AG08396 (cell line): ENCODE results near the gene PASD1.
"Not testable (repeated sequence)": the region's sequence is repeated elsewhere in the genome, so short reads cannot be mapped to it uniquely, and the experiment has no call there.

Experiments used
- DNase-seq: peaks from one replicate; pipeline ENCODE4 v3.0.0; 2012; ENCODE audit warnings: low spot score, mixed read lengths

Gene PASD1, protein sequence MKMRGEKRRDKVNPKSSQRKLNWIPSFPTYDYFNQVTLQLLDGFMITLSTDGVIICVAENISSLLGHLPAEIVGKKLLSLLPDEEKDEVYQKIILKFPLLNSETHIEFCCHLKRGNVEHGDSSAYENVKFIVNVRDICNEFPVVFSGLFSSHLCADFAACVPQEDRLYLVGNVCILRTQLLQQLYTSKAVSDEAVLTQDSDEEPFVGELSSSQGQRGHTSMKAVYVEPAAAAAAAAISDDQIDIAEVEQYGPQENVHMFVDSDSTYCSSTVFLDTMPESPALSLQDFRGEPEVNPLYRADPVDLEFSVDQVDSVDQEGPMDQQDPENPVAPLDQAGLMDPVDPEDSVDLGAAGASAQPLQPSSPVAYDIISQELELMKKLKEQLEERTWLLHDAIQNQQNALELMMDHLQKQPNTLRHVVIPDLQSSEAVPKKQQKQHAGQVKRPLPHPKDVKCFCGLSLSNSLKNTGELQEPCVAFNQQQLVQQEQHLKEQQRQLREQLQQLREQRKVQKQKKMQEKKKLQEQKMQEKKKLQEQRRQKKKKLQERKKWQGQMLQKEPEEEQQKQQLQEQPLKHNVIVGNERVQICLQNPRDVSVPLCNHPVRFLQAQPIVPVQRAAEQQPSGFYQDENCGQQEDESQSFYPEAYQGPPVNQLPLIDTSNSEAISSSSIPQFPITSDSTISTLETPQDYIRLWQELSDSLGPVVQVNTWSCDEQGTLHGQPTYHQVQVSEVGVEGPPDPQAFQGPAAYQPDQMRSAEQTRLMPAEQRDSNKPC

GRCh38 chrX:151563449-151563848 is at the start of gene PASD1:
PASD1 (plus strand) TSS chrX:151563675; CDS start chrX:151601554, 37,879 bp downstream.
- no peak for DNase-seq

GRCh38 chrX:151515237-151515636 is 48.2 kb upstream of the PASD1 start:
- no peak for DNase-seq

DNA sequence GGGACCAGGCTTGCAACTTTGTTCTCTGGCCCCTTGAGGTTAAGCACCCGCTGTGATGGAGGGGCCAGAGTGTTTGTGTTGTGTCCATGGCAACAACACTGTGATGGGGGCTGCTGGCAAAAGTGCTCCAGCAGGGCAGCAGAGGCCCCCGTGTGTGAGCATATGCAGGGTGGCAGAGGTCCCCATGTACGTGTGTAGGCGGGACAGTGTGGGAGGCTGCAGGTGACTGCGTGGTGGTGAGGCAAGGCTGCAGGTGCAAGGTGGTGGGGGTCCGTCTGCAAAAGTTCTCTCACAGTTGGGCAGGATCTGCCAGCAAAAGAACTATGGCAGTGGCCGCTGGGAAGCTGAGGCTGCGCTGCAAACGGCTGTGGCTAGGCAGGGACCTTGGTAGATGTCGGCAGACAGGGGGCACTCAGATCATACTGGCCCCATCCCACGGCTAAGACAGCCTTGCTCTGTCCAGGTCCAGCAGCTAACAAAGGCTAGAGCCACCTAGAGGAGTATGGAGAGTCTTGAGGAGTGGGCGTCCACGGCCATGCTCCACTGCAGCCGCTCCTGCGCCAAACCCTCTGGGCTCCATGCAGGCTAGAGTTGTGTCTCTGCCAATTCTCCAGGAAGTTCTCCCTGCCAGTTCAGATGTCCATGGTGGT is 46.8 kb upstream of the PASD1 start:
- DNase-seq: no peak

DNA sequence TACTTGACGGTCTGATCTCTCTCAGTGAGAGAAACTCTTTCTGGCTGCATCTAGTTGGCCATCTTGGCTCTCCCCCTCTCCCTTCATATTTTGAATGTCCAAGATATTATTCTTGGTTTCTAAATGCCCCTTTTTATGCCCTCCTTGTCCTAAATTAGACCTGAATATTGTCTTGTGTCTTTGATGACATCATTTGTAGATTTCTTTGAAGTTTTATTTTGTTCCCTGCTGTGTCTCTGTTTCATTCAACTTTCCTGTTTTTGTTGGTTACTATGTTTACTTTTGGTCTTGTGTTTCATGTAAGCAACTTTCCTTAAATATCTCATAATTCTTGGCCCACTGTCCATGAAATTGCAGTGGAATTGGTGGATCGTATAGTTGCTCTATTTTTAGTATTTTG is 46.1 kb upstream of the PASD1 start:
- DNase-seq: no peak

GRCh38 chrX:151523351-151523750 is 40.1 kb upstream of the PASD1 start:
- DNase-seq: no peak

DNA sequence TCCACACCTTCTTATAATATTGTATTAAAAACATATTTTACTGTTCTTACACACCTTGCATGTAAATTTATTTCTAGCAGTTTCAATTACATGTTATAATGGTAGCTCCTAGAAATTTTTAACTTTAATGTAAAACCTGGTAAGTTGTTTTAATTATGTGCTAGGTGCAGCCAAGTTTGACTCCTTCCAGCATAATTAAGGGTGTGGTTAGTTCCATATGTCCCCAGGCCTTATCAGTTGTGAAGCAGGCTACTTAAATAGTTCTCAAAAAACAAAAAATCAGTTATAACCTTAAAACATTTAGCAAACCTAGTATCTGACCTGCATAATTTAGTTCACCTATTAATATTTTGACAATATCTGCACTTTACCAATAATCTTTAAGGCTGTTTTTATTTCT is 26.9 kb upstream of the PASD1 start:
- no peak for DNase-seq

DNA sequence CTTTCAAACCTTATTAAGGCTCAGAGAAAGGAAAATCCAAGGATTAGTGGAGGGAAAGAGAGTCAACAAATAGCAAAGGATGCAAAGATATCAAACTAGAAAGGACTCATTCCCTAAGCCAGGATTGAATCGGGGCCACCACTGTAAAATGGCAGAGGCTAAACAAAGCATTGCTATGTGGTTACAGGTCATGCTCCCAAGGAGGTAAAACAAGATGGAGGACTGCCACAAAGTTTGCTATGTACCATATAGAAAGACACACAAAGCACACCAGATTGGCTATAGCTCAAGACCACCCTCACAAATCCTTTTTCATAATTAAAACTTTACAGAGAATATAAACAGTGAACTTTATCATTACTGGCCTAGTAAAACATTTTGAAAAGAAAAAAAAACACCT is 25.9 kb upstream of the PASD1 start:
- no peak for DNase-seq

GRCh38 chrX:151538190-151539122 is 25.0 kb upstream of the PASD1 start:
- no peak for DNase-seq

GRCh38 chrX:151543706-151544105 is 19.8 kb upstream of the PASD1 start:
- no peak for DNase-seq

DNA sequence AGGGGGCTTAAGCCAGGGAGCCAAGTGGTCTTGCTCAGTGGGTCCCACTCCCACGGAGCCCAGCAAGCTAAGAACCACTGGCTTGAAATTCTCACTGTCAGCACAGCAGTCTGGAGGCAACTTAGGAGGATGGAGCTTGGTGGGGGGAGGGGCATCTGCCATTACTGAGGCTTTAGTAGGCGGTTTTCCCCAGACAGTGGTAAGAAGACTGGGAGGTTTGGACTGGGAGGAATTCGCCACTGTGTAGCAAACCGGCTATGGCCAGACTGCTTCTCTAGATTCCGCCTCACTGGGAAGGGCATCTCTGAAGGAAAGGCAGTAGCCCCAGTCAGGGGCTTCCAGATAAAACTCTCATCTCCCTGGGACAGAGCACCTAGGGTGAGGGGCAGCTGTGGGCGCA is 17.2 kb upstream of the PASD1 start:
- not testable (repeated sequence) for DNase-seq

DNA sequence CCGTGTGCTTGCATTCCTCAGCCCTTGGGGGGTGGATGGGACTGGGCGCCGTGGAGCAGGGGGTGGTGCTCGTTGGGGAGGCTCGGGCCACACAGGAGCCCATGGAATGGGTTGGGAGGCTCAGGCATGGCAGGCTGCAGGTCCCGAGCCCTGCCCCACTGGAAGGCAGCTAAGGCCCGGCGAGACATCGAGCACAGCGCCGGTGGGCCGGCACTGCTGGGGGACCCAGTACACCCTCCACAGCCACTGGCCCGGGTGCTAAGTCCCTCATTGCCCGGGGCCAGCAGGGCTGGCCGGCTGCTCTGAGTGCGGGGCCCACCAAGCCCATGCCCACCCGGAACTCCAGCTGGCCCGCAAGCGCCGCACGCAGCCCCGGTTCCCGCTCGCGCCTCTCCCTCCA is 12.3 kb upstream of the PASD1 start:
- not testable (repeated sequence) for DNase-seq

GRCh38 chrX:151552743-151553142 is 10.7 kb upstream of the PASD1 start:
- no peak for DNase-seq

DNA sequence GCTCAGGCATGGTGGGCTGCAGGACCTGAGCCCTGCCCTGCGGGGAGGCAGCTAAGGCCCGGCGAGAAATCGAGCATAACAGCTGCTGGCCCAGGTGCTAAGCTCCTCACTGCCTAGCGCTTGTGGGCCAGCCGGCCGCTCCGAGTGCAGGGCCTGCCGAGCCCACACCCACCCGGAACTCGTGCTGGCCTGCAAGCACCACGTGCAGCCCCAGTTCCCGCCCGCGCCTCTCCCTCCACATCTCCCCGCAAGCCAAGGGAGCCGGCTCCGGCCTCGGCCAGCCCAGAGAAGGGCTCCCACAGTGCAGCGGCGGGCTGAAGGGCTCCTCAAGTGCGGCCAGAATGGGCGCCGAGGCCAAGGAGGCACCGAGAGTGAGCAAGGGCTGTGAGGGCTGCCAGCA is 8.2 kb upstream of the PASD1 start:
- DNase-seq: not testable (repeated sequence)

DNA sequence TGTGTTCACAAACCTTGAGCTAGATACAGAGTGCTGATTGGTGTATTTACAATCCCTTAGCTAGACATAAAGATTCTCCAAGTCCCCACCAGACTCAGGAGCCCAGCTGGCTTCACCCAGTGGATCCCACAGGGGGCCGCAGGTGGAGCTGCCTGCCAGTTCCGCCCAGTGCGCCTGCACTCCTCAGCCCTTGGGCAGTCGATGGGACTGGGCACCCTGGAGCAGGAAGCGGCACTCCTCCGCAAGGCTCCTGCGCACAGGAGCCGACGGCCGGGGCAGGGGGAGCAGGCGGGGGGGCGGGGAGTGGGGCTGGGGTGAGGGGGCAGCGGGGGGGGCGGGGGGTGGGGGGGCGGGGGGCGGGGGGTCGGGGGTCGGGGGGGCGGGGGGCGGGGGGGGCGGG is 990 bp upstream of the PASD1 start:
- not testable (repeated sequence) for DNase-seq

DNA sequence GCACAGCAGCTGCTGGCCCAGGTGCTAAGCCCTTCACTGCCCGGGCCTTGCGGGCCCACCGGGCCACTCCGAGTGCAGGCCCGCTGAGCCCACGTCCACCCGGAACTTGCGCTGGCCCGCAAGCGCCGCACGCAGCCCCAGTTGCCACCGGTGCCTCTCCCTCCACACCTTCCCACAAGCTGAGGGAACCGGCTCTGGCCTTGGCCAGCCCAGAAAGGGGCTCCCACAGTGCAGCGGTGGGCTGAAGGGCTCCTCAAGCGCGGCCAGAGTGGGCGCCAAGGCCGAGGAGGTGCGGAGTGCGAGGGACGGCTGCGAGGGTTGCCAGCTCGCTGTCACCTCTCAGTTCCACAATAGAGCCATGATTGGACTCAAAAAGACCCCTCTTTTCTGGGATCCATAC is 472 bp upstream of the PASD1 start:
- DNase-seq: not testable (repeated sequence)

- DNase-seq: no peak
Measured at GRCh38 chrX:151564035-151564434, 560 bp downstream of the PASD1 start.

GRCh38 chrX:151566872-151567271 is 3.4 kb downstream of the PASD1 start:
- DNase-seq: not testable (repeated sequence)

DNA sequence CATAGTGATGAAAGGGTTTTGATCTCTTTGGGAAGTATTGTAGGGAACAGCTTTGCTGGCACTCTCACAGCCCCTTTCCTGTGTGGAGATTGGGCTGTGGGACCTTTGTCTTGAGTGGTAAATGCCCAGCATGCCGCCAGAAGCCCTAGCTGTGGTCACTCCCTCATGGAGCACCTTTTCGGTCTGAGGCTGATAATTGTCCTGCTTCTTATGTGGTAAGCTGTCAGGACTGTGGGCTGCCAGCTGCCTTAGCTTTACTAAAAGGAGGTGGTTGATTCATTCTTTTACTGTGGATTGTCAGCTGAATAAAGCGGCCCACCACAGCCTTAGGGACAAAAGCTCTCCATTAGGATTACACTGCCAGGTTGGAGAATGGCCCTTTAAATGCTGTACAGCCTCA is 7.1 kb downstream of the PASD1 start:
- no peak for DNase-seq

DNA sequence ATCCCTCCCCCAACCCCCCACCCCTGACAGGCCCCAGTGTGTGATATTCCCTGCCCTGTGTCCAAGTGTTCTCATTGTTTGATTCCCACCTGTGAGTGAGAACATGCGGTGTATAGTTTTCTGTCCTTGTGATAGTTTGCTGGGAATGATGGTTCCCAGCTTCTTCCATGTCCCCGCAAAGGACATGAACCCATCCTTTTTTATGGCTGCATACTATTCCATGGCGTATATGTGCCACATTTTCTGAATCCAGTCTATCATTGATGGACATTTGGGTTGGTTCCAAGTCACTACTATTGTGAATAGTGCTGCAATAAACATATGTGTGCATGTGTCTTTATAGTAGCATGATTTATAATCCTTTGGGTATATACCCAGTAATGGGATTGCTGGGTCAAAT is 29.9 kb downstream of the PASD1 start:
- not testable (repeated sequence) for DNase-seq

DNA sequence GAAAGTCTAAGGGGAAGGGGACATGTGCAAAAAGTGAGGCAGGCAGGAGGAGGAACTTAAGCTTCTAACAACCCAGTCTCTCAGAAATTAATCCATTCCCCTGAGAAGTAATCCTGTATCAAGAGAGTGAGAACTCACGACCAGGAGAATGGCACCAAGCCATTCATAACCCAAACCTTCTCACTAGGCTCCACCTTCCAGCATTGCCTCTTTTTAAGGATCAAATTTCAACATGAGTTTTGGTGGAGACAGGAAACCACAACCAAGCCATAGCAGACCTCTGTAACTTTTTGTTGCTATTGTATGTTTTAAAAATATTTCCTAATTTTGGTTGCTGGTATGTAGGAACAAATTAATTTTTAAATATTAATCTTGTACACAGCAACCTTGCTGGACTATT is 32.8 kb downstream of the PASD1 start:
- no peak for DNase-seq

DNA sequence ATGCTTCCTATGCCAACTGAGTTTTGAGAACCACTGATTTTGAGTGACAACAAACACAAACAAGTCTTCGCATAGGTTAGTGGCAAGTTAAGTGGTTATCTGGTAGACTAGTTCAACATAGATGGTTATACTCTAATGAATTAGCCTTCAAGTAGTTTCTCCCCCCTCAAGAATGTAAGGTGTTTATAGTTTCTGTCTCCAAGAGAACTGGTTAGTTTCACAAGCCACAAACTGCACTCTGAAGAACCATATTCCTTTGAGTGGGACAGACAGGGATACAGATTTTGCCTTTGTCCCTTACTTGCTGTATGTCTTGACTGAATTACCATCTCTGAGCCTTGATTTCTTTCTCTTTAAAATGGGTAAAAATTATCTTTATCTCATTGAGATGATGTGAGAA is 41.5 kb downstream of the PASD1 start:
- no peak for DNase-seq

GRCh38 chrX:151609222-151609621 is 45.7 kb downstream of the PASD1 start:
- no peak for DNase-seq
